ENCODE measurements around the gene MUC4. TPM values are rescaled to one million over a fixed set of nuclear protein-coding genes. Genes with fewer than 3 reads are reported as not detected.

Gene MUC4
- total RNA-seq, 4 donors from 2014 or later, result 0.27 TPM; not detected in 3

DNA sequence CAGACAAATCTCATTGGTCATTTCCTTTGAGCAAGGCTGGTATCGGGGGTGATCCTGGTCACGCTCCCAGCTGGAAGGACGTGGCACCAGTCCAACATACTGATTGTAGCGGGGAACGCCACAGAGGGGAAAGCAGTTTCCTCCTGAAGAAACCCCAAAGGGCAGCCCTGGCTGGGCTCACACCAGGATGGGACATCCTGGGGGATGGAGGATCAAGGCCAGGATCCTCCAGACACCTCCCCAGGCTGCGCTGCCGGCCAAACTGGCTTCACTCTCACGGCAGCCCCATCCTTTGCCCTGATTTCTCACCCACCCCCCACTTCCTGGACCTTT lies 54.3 kb downstream of the MUC4 start:
- in situ Hi-C loops (cut with MboI; ENCODE audit: low sequenced_read_pairs in 4 of 4), result no loop called here
- intact Hi-C loops (cut with DNase I; ENCODE audit: low total_unique reads), result no loop called here
- DNase-seq (no peak), ATAC-seq (no peak)
- Histone ChIP-seq H3K4me3 (no peak overlapping the region), H3K4me1 (no peaks in the 10 kb centered on the region), H3K27me3 (peaks cover 38 to 50% (median 43%) of the 10 kb centered on the region in 3 donors), H3K27ac (no peak overlapping the region), H3K36me3 (no peaks in the 10 kb centered on the region), H3K9me3 (no peaks in the 10 kb centered on the region)
- no peak for TF ChIP-seq POLR2A (IDR thresholded peaks at IDR 0.05)
- TF ChIP-seq, protein P1, sequence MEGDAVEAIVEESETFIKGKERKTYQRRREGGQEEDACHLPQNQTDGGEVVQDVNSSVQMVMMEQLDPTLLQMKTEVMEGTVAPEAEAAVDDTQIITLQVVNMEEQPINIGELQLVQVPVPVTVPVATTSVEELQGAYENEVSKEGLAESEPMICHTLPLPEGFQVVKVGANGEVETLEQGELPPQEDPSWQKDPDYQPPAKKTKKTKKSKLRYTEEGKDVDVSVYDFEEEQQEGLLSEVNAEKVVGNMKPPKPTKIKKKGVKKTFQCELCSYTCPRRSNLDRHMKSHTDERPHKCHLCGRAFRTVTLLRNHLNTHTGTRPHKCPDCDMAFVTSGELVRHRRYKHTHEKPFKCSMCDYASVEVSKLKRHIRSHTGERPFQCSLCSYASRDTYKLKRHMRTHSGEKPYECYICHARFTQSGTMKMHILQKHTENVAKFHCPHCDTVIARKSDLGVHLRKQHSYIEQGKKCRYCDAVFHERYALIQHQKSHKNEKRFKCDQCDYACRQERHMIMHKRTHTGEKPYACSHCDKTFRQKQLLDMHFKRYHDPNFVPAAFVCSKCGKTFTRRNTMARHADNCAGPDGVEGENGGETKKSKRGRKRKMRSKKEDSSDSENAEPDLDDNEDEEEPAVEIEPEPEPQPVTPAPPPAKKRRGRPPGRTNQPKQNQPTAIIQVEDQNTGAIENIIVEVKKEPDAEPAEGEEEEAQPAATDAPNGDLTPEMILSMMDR (IDR thresholded peaks at IDR 0.05 in 4 of 5, conservative IDR thresholded peaks at IDR 0.05 in 1 of 5), result no peak

DNA sequence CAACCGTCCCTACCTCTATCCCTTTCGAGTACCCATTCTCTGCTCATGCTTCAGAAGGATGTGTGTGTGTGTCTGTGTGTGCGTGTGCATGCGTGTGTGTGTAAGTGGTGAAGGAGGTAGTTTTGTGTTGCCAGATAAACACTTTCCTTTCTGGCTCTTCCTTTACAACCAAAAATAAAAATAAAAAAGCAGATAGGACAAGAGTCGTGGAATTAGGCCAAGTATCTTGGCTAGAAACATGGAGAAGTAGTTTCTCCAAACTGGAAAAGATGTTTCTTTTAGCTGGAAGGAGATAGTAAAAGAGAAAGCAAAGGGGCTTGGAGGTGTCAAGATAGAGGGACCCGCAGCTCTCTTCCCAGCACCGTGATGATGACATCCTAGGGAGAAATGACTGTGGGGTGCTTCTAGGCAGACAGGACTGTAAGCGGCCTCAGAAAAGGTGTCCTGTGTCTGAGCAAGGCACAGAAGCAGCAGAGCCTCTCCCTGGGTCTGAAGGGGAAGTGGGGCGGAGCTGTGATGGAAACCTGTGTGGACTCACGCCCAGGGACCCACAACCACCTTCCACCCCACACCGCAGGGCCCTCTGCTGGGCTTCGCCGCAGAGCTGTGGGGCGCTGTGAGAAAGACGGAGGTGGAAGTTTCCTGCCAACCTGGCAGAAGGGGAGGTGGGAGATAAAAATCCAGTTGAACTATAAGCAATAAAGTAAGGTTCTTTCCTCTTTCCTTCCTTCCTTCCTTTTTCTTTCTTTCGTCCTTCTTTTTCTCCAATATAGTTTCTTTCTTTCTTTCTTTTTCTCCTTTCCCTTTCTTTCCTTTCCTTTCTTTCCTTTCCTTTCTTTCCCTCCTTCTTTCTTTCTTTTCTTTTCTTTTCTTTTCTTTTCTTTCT lies 55.7 kb downstream of the MUC4 start:
- H3K9me3 ChIP-seq, result no peaks in the 10 kb centered on the region
- H3K4me1 ChIP-seq, result no peaks in the 10 kb centered on the region
- no peak for TF ChIP-seq POLR2A (IDR thresholded peaks at IDR 0.05)
- TF ChIP-seq, protein P1 (IDR thresholded peaks at IDR 0.05 in 4 of 5, conservative IDR thresholded peaks at IDR 0.05 in 1 of 5), result no peak
- H3K36me3 ChIP-seq, result no peaks in the 10 kb centered on the region
- intact Hi-C loops (cut with DNase I; ENCODE audit: low total_unique reads) (no loop called here), in situ Hi-C loops (cut with MboI; ENCODE audit: low sequenced_read_pairs in 4 of 4) (no loop called here)
- DNase-seq, result no peak
- no peak for ATAC-seq
- H3K27ac ChIP-seq, result no peak overlapping the region
- H3K27me3 ChIP-seq, result peaks cover 31 to 38% (median 34%) of the 10 kb centered on the region in 3 donors
- no peak overlapping the region for H3K4me3 ChIP-seq

DNA sequence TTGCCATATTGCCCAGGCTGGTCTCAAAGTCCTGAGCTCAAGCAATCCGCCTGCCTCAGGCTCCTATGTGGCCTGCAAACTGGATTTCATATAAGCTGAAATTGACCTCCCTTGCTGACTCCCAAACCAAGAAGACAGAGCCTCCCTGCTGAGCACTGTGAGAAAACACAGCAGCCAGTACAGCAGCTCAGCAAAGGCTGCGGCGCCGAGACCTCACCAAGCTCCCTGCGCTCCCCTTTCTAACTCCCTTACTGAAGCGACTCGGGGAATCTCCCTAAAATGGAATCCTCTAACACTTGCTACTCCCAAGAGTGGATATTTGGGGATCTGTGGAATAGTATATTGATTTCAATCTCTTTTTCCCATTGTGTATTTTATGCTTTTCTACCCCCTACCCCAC lies 56.3 kb downstream of the MUC4 start:
- intact Hi-C loops (cut with DNase I; ENCODE audit: low total_unique reads), result no loop called here
- H3K4me1 ChIP-seq, result no peaks in the 10 kb centered on the region
- no peak for TF ChIP-seq POLR2A (IDR thresholded peaks at IDR 0.05)
- TF ChIP-seq, protein P1 (IDR thresholded peaks at IDR 0.05 in 4 of 5, conservative IDR thresholded peaks at IDR 0.05 in 1 of 5), result no peak
- ATAC-seq, result no peak
- no peak overlapping the region for H3K27ac ChIP-seq
- DNase-seq, result no peak
- no peaks in the 10 kb centered on the region for H3K36me3 ChIP-seq
- H3K9me3 ChIP-seq, result no peaks in the 10 kb centered on the region
- peaks cover 27 to 32% (median 28%) of the 10 kb centered on the region in 3 donors for H3K27me3 ChIP-seq
- in situ Hi-C loops (cut with MboI; ENCODE audit: low sequenced_read_pairs in 4 of 4), result no loop called here
- no peak overlapping the region for H3K4me3 ChIP-seq

DNA sequence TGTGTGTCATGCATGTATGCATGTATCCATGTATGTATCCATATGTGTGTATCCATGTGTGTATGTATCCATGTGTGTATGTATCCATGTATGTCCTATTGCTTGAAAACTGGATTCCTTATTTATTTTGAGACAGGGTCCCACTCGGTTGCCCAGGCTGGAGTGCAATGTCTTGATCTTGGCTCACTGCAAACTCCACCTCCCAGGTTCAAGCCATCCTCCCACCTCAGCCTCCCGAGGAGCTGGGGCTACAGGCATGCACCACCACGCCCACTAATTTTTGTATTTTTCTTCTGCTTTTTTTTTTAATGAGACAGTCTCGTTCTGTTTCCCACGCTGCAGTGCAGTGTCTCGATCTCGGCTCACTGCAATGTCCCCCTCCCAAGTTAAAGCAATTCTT lies 56.8 kb downstream of the MUC4 start:
- Histone ChIP-seq H3K9me3 (no peaks in the 10 kb centered on the region), H3K4me1 (no peaks in the 10 kb centered on the region), H3K36me3 (no peaks in the 10 kb centered on the region), H3K4me3 (no peak overlapping the region), H3K27ac (no peak overlapping the region), H3K27me3 (peaks cover 23 to 28% (median 27%) of the 10 kb centered on the region in 3 donors)
- DNase-seq, result no peak
- intact Hi-C loops (cut with DNase I; ENCODE audit: low total_unique reads), result no loop called here
- in situ Hi-C loops (cut with MboI; ENCODE audit: low sequenced_read_pairs in 4 of 4), result no loop called here
- no peak for ATAC-seq
- TF ChIP-seq POLR2A (IDR thresholded peaks at IDR 0.05), result no peak
- TF ChIP-seq, protein P1 (IDR thresholded peaks at IDR 0.05 in 4 of 5, conservative IDR thresholded peaks at IDR 0.05 in 1 of 5), result no peak

Data from gastrocnemius medialis (tissue), 4 donors.